Esophagus muscularis mucosa (tissue), 4 donors: Measurements from ENCODE around the gene ASTN2.

Source experiments
- EP300 ChIP-seq: sonication (generic); formaldehyde crosslinking; IDR thresholded peaks from one replicate; pipeline ENCODE4 v1.6.1; 2017; ENCODE audit warnings: antibody characterized with exemption
- POLR2A ChIP-seq: fragments of 450-650 bp; IDR thresholded peaks from one replicate; pipeline ENCODE4 v1.6.1; 2017; ENCODE audit warnings: antibody characterized with exemption, moderate library complexity, mild to moderate bottlenecking, low read depth
- POLR2AphosphoS5 ChIP-seq, 2 donors: sonication (generic); formaldehyde crosslinking; IDR thresholded peaks; one replicate each; pipeline ENCODE4 v1.6.1; 2017; ENCODE audit warnings: antibody characterized with exemption in 2 of 2
- TF ChIP-seq, protein P1 (sequence below), 3 experiments: fragments of 200-600 bp in 2 of 3; fragments of 450-650 bp in 1 of 3; sonication (generic) in 2 of 3; IDR thresholded peaks; one replicate each; pipeline ENCODE4 v1.5.1; 2017 to 2019; ENCODE audit warnings: antibody characterized with exemption in 3 of 3, mild to moderate bottlenecking in 2 of 3, moderate library complexity in 1 of 3

DNA sequence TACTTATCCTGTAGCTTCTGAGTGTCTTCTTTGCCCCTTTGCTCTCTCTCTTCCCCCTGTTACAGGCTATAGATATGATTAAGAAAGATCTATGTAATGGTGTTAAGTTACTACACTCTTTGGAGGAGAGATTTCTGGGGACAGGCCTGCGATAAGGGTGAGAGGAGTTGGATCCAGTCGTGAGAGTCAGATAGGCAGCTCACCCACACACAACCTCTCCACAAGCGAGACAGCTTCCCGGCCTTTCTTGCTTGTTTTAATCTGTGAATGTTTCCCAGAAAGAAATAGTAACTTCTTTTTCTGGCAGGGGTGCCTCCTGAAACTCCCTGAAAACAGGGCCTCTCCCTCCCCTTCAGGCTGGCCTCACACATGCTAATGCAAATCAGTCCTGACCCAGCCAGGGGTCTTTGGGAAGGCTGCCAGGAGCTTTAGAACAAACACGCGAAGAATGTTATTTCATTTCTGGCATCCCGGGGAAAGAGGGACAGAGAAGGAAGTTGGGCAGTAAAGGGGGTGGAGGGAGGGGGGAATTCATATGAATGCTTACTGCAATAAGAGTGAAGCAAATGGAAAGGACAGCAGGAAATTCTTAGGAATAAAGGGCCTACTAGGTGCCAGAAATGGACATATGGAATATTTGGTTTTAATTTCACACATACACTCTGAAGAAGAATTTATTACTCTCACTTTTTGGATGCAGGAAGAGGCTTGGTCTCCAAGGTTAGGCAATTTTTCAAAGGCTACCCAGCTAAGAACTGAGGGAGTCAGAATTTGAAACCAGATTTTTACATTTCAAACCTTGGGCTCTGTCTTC is 943.6 kb downstream of the ASTN2 start:
- TF ChIP-seq, protein P1, sequence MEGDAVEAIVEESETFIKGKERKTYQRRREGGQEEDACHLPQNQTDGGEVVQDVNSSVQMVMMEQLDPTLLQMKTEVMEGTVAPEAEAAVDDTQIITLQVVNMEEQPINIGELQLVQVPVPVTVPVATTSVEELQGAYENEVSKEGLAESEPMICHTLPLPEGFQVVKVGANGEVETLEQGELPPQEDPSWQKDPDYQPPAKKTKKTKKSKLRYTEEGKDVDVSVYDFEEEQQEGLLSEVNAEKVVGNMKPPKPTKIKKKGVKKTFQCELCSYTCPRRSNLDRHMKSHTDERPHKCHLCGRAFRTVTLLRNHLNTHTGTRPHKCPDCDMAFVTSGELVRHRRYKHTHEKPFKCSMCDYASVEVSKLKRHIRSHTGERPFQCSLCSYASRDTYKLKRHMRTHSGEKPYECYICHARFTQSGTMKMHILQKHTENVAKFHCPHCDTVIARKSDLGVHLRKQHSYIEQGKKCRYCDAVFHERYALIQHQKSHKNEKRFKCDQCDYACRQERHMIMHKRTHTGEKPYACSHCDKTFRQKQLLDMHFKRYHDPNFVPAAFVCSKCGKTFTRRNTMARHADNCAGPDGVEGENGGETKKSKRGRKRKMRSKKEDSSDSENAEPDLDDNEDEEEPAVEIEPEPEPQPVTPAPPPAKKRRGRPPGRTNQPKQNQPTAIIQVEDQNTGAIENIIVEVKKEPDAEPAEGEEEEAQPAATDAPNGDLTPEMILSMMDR (IDR thresholded peaks at IDR 0.05) = no peak
- TF ChIP-seq POLR2A (no peak), EP300 (no peak), POLR2AphosphoS5 (IDR thresholded peaks at IDR 0.05) (no peak)
